SK-N-SH treated with all-trans-retinoic acid at 6 μM for 48 hours (cell line): ENCODE results near the gene CIAO2A.

Source experiments
- ATAC-seq: fragments of 200-7000 bp; cut with Tn5 transposase; 3 replicates; pipeline ENCODE4 v1.9.1; 2020; ENCODE audit warnings: mild to moderate bottlenecking, moderate library complexity
- ARNTL ChIP-seq: fragments of 450-650 bp; formaldehyde crosslinking; IDR thresholded peaks from 2 replicates; pipeline ENCODE4 v1.5.0; 2020; ENCODE audit warnings: low read depth, mild to moderate bottlenecking, moderate library complexity, borderline replicate concordance
- BACH2 ChIP-seq: fragments of 250-450 bp; sonication (Bioruptor Pico); IDR thresholded peaks from 2 replicates; pipeline ENCODE4 v1.9.0; 2021; ENCODE audit warnings: mild to moderate bottlenecking, borderline replicate concordance
- CREB5 ChIP-seq: fragments of 250-450 bp; sonication (Bioruptor Pico); IDR thresholded peaks from 2 replicates; pipeline ENCODE4 v1.5.1; 2020; ENCODE audit warnings: low read depth, mild to moderate bottlenecking, moderate library complexity
- CSDC2 ChIP-seq: fragments of 250-450 bp; sonication (Bioruptor Pico); IDR thresholded peaks from 2 replicates; pipeline ENCODE4 v1.5.0; 2020; ENCODE audit warnings: mild to moderate bottlenecking, moderate library complexity
- ESRRG ChIP-seq: fragments of 250-450 bp; sonication (Bioruptor Pico); IDR thresholded peaks from 2 replicates; pipeline ENCODE4 v1.6.1; 2021; ENCODE audit warnings: mild to moderate bottlenecking
- GLIS3 ChIP-seq: fragments of 250-450 bp; sonication (Bioruptor Pico); IDR thresholded peaks from 2 replicates; pipeline ENCODE4 v1.5.0; 2020; ENCODE audit warnings: mild to moderate bottlenecking, moderate library complexity
- ISL1 ChIP-seq: fragments of 250-450 bp; sonication (Bioruptor Pico); IDR thresholded peaks from 2 replicates; pipeline ENCODE4 v2.1.2; 2022; ENCODE audit warnings: mild to moderate bottlenecking, moderate library complexity
- OSR1 ChIP-seq: fragments of 250-450 bp; sonication (Bioruptor Pico); IDR thresholded peaks from 2 replicates; pipeline ENCODE4 v1.8.0; 2022; ENCODE audit warnings: moderate library complexity, mild to moderate bottlenecking, inconsistent platforms
- PATZ1 ChIP-seq: fragments of 250-450 bp; sonication (Bioruptor Pico); IDR thresholded peaks from 2 replicates; pipeline ENCODE4 v1.8.0; 2020; ENCODE audit warnings: mild to moderate bottlenecking, moderate library complexity, borderline replicate concordance
- PPARA ChIP-seq: fragments of 250-450 bp; sonication (Bioruptor Pico); IDR thresholded peaks from 2 replicates; pipeline ENCODE4 v1.5.0; 2020; ENCODE audit warnings: mild to moderate bottlenecking, borderline replicate concordance
- RARB ChIP-seq: fragments of 250-450 bp; sonication (Bioruptor Pico); IDR thresholded peaks from 2 replicates; pipeline ENCODE4 v1.8.0; 2021; ENCODE audit warnings: mild to moderate bottlenecking, moderate library complexity
- TCF4 ChIP-seq: fragments of 250-450 bp; sonication (Bioruptor Pico); IDR thresholded peaks from 2 replicates; pipeline ENCODE4 v1.8.0; 2021; ENCODE audit warnings: mild to moderate bottlenecking, moderate library complexity, borderline replicate concordance
- TOX ChIP-seq: fragments of 250-450 bp; sonication (Bioruptor Pico); IDR thresholded peaks from 2 replicates; pipeline ENCODE4 v1.8.0; 2021; ENCODE audit warnings: mild to moderate bottlenecking, moderate library complexity, borderline replicate concordance
- TSHZ2 ChIP-seq: fragments of 250-450 bp; sonication (Bioruptor Pico); IDR thresholded peaks from 2 replicates; pipeline ENCODE4 v1.5.0; 2020; ENCODE audit warnings: mild to moderate bottlenecking, moderate library complexity
- ZC3H10 ChIP-seq: fragments of 250-450 bp; sonication (Bioruptor Pico); IDR thresholded peaks from 2 replicates; pipeline ENCODE4 v1.5.1; 2021; ENCODE audit warnings: mild to moderate bottlenecking, moderate library complexity
- ZFP30 ChIP-seq: fragments of 450-650 bp; formaldehyde crosslinking; IDR thresholded peaks from 2 replicates; pipeline ENCODE4 v1.5.0; 2022; ENCODE audit warnings: mild to moderate bottlenecking, moderate library complexity
- ZNF565 ChIP-seq: fragments of 450-650 bp; formaldehyde crosslinking; conservative IDR thresholded peaks from 2 replicates; pipeline ENCODE4 v1.5.0; 2020; ENCODE audit warnings: low read depth, mild to moderate bottlenecking, moderate library complexity
- ZNF70 ChIP-seq: fragments of 450-650 bp; formaldehyde crosslinking; IDR thresholded peaks from 2 replicates; pipeline ENCODE4 v1.5.0; 2020; ENCODE audit warnings: mild to moderate bottlenecking, moderate library complexity
- ZNF8 ChIP-seq: fragments of 450-650 bp; formaldehyde crosslinking; IDR thresholded peaks from 2 replicates; pipeline ENCODE4 v1.5.0; 2020; ENCODE audit warnings: mild to moderate bottlenecking, moderate library complexity
- TF ChIP-seq, protein P1 (sequence below): fragments of 250-450 bp; sonication (Bioruptor Pico); IDR thresholded peaks from 2 replicates; pipeline ENCODE4 v1.5.1; 2021; ENCODE audit warnings: mild to moderate bottlenecking, moderate library complexity
- TF ChIP-seq, protein P2 (sequence below): fragments of 250-450 bp; sonication (Bioruptor Pico); IDR thresholded peaks from 2 replicates; pipeline ENCODE4 v1.8.0; 2021; ENCODE audit warnings: low read depth, mild to moderate bottlenecking, moderate library complexity, borderline replicate concordance

CIAO2A gene

GRCh38 chr15:64051093-64051402 is 42.6 kb downstream of the CIAO2A start (continued):
- TF ChIP-seq TSHZ2 (CRISPR knock-in tag), result no peak

DNA sequence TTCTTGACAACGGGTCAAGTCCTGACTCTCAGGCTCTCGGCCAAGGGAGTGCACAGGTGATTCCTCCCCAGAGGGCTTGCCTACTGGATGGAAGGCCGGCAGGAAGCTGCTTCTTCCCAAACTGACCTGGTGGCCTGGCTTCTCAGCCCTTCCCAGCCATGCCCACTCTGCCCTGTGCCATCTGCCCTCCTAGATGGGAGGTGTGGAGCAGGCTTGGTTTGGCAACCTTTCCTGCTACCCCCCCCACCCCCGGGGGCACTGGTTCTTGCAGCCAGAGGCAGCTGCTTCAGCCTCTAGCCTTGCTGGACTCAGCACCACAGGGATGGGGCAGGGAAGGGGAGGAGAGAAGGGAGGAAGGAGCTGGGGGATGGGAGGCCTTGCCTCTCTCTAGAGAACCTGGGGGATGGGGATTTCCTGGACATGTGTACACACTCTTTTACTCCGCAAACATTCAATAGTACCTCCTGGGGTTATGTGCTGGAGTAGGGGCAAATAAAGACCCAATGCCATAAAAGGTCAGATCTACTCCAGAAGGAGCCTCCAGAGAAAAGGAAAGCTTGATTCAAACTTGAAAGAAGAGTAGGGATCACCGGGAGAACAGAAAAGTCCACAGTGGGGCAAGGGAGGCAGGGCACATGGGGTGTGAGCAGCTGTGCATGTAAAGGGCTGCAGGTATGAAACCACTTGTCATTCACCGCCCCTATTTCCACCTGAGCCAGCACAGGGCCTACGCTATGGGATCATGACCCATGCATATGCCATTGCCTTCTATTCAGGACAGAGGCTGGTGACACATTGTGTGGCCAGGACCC is 43.2 kb downstream of the CIAO2A start:
- ATAC-seq, result no peak
- TF ChIP-seq TOX, result no peak
- no peak for TF ChIP-seq ZFP30 (CRISPR knock-in tag)
- no peak for TF ChIP-seq TCF4
- no peak for TF ChIP-seq GLIS3
- no peak for TF ChIP-seq CSDC2 (CRISPR knock-in tag)
- TF ChIP-seq ESRRG (CRISPR knock-in tag), result no peak
- TF ChIP-seq ZNF8, result no peak
- TF ChIP-seq, protein P1, sequence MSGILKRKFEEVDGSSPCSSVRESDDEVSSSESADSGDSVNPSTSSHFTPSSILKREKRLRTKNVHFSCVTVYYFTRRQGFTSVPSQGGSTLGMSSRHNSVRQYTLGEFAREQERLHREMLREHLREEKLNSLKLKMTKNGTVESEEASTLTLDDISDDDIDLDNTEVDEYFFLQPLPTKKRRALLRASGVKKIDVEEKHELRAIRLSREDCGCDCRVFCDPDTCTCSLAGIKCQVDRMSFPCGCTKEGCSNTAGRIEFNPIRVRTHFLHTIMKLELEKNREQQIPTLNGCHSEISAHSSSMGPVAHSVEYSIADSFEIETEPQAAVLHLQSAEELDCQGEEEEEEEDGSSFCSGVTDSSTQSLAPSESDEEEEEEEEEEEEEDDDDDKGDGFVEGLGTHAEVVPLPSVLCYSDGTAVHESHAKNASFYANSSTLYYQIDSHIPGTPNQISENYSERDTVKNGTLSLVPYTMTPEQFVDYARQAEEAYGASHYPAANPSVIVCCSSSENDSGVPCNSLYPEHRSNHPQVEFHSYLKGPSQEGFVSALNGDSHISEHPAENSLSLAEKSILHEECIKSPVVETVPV (CRISPR knock-in tag), result no peak
- TF ChIP-seq ZNF70 (CRISPR knock-in tag), result no peak
- TF ChIP-seq ZNF565 (CRISPR knock-in tag), result no peak
- no peak for TF ChIP-seq PATZ1
- no peak for TF ChIP-seq ISL1 (CRISPR knock-in tag)
- TF ChIP-seq ARNTL, result no peak
- no peak for TF ChIP-seq OSR1 (CRISPR knock-in tag)
- TF ChIP-seq ZC3H10 (CRISPR knock-in tag), result no peak
- TF ChIP-seq, protein P2, sequence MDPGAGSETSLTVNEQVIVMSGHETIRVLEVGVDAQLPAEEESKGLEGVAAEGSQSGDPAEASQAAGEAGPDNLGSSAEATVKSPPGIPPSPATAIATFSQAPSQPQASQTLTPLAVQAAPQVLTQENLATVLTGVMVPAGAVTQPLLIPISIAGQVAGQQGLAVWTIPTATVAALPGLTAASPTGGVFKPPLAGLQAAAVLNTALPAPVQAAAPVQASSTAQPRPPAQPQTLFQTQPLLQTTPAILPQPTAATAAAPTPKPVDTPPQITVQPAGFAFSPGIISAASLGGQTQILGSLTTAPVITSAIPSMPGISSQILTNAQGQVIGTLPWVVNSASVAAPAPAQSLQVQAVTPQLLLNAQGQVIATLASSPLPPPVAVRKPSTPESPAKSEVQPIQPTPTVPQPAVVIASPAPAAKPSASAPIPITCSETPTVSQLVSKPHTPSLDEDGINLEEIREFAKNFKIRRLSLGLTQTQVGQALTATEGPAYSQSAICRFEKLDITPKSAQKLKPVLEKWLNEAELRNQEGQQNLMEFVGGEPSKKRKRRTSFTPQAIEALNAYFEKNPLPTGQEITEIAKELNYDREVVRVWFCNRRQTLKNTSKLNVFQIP (CRISPR knock-in tag), result no peak
- no peak for TF ChIP-seq BACH2

DNA sequence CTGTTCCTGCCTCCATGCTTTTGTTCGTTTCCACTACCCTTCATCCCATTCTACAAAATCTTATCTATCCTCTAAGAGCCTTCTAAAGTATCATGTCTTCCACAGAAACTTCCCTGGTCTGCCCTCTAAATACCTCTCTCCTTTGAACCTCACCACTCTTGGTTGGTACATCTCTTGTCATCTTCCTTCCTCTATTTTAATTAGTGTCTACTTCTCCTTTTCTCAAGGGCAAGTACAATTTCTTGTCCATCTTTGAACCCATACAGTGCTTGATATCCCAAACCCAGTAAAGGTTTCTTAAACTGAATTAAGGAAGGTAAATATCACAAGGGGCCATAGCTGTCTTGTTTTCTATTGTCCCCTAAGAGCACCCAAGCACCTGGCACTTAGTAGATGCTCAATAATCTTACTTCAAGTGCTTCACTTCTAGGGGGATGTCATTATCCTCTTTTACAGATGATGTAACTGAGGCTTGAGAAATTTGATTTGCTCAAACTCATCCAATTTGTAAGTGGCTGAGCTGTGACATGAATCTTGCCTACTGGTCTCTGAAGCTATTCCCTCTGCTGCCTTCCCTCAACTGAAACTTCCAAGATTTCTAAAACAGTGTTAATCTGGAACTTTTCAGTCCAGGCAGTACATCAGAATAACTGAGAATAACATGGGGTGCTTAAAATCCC is 44.7 kb downstream of the CIAO2A start:
- TF ChIP-seq, protein P2 (CRISPR knock-in tag), result no peak
- TF ChIP-seq CREB5 (no peak), CSDC2 (CRISPR knock-in tag) (no peak), RARB (CRISPR knock-in tag) (no peak), PPARA (no peak), PATZ1 (no peak), TOX (no peak)
- TF ChIP-seq, all 23 proteins: peak for 0
- no peak for ATAC-seq
